NT2/D1 (cell line): ENCODE measurements around the gene TBPL1.

Experiments
- SUZ12 ChIP-seq: IDR thresholded peaks from 2 replicates; pipeline ENCODE4 v1.6.1; 2011; ENCODE audit not compliant: insufficient read length, insufficient read depth; ENCODE audit errors: extremely low read depth
- YY1 ChIP-seq: IDR thresholded peaks from 2 replicates; pipeline ENCODE4 v1.6.1; 2011; ENCODE audit not compliant: insufficient read length, insufficient read depth
- ZNF274 ChIP-seq: IDR thresholded peaks from 2 replicates; pipeline ENCODE4 v1.6.1; 2011; ENCODE audit warnings: mild to moderate bottlenecking, low read depth, low read length

GRCh38 chr6:134029495-134030455 lies 76.8 kb downstream of the TBPL1 start:
- TF ChIP-seq ZNF274, result no peak
- TF ChIP-seq YY1, result no peak
- no peak for TF ChIP-seq SUZ12
